SK-N-SH treated with all-trans-retinoic acid at 6 μM for 48 hours (cell line): Measurements from ENCODE around the gene GINS3.

Source experiments
- ATAC-seq: fragments of 200-7000 bp; cut with Tn5 transposase; 3 replicates; pipeline ENCODE4 v1.9.1; 2020; ENCODE audit warnings: mild to moderate bottlenecking, moderate library complexity
- ARNTL ChIP-seq: fragments of 450-650 bp; formaldehyde crosslinking; IDR thresholded peaks from 2 replicates; pipeline ENCODE4 v1.5.0; 2020; ENCODE audit warnings: low read depth, mild to moderate bottlenecking, moderate library complexity, borderline replicate concordance
- BACH2 ChIP-seq: fragments of 250-450 bp; sonication (Bioruptor Pico); IDR thresholded peaks from 2 replicates; pipeline ENCODE4 v1.9.0; 2021; ENCODE audit warnings: mild to moderate bottlenecking, borderline replicate concordance
- CREB5 ChIP-seq: fragments of 250-450 bp; sonication (Bioruptor Pico); IDR thresholded peaks from 2 replicates; pipeline ENCODE4 v1.5.1; 2020; ENCODE audit warnings: low read depth, mild to moderate bottlenecking, moderate library complexity
- CSDC2 ChIP-seq: fragments of 250-450 bp; sonication (Bioruptor Pico); IDR thresholded peaks from 2 replicates; pipeline ENCODE4 v1.5.0; 2020; ENCODE audit warnings: mild to moderate bottlenecking, moderate library complexity
- CSRNP3 ChIP-seq: fragments of 250-450 bp; sonication (Bioruptor Pico); IDR thresholded peaks from 2 replicates; pipeline ENCODE4 v1.5.1; 2021; ENCODE audit warnings: mild to moderate bottlenecking, moderate library complexity
- ESRRG ChIP-seq: fragments of 250-450 bp; sonication (Bioruptor Pico); IDR thresholded peaks from 2 replicates; pipeline ENCODE4 v1.6.1; 2021; ENCODE audit warnings: mild to moderate bottlenecking
- GLIS3 ChIP-seq: fragments of 250-450 bp; sonication (Bioruptor Pico); IDR thresholded peaks from 2 replicates; pipeline ENCODE4 v1.5.0; 2020; ENCODE audit warnings: mild to moderate bottlenecking, moderate library complexity
- ISL1 ChIP-seq: fragments of 250-450 bp; sonication (Bioruptor Pico); IDR thresholded peaks from 2 replicates; pipeline ENCODE4 v2.1.2; 2022; ENCODE audit warnings: mild to moderate bottlenecking, moderate library complexity
- OSR1 ChIP-seq: fragments of 250-450 bp; sonication (Bioruptor Pico); IDR thresholded peaks from 2 replicates; pipeline ENCODE4 v1.8.0; 2022; ENCODE audit warnings: moderate library complexity, mild to moderate bottlenecking, inconsistent platforms
- PATZ1 ChIP-seq: fragments of 250-450 bp; sonication (Bioruptor Pico); IDR thresholded peaks from 2 replicates; pipeline ENCODE4 v1.8.0; 2020; ENCODE audit warnings: mild to moderate bottlenecking, moderate library complexity, borderline replicate concordance
- POU6F1 ChIP-seq: fragments of 250-450 bp; sonication (Bioruptor Pico); IDR thresholded peaks from 2 replicates; pipeline ENCODE4 v1.8.0; 2021; ENCODE audit warnings: low read depth, mild to moderate bottlenecking, moderate library complexity, borderline replicate concordance
- PPARA ChIP-seq: fragments of 250-450 bp; sonication (Bioruptor Pico); IDR thresholded peaks from 2 replicates; pipeline ENCODE4 v1.5.0; 2020; ENCODE audit warnings: mild to moderate bottlenecking, borderline replicate concordance
- RARB ChIP-seq: fragments of 250-450 bp; sonication (Bioruptor Pico); IDR thresholded peaks from 2 replicates; pipeline ENCODE4 v1.8.0; 2021; ENCODE audit warnings: mild to moderate bottlenecking, moderate library complexity
- SNAI2 ChIP-seq: fragments of 250-450 bp; sonication (Bioruptor Pico); IDR thresholded peaks from 2 replicates; pipeline ENCODE4 v1.5.0; 2020; ENCODE audit warnings: mild to moderate bottlenecking, moderate library complexity
- TCF4 ChIP-seq: fragments of 250-450 bp; sonication (Bioruptor Pico); IDR thresholded peaks from 2 replicates; pipeline ENCODE4 v1.8.0; 2021; ENCODE audit warnings: mild to moderate bottlenecking, moderate library complexity, borderline replicate concordance
- TOX ChIP-seq: fragments of 250-450 bp; sonication (Bioruptor Pico); IDR thresholded peaks from 2 replicates; pipeline ENCODE4 v1.8.0; 2021; ENCODE audit warnings: mild to moderate bottlenecking, moderate library complexity, borderline replicate concordance
- ZC3H10 ChIP-seq: fragments of 250-450 bp; sonication (Bioruptor Pico); IDR thresholded peaks from 2 replicates; pipeline ENCODE4 v1.5.1; 2021; ENCODE audit warnings: mild to moderate bottlenecking, moderate library complexity
- ZFP3 ChIP-seq: fragments of 250-450 bp; sonication (Bioruptor Pico); IDR thresholded peaks from 2 replicates; pipeline ENCODE4 v1.5.0; 2020; ENCODE audit warnings: mild to moderate bottlenecking, moderate library complexity
- ZFP30 ChIP-seq: fragments of 450-650 bp; formaldehyde crosslinking; IDR thresholded peaks from 2 replicates; pipeline ENCODE4 v1.5.0; 2022; ENCODE audit warnings: mild to moderate bottlenecking, moderate library complexity
- ZNF565 ChIP-seq: fragments of 450-650 bp; formaldehyde crosslinking; conservative IDR thresholded peaks from 2 replicates; pipeline ENCODE4 v1.5.0; 2020; ENCODE audit warnings: low read depth, mild to moderate bottlenecking, moderate library complexity
- ZNF70 ChIP-seq: fragments of 450-650 bp; formaldehyde crosslinking; IDR thresholded peaks from 2 replicates; pipeline ENCODE4 v1.5.0; 2020; ENCODE audit warnings: mild to moderate bottlenecking, moderate library complexity
- ZNF8 ChIP-seq: fragments of 450-650 bp; formaldehyde crosslinking; IDR thresholded peaks from 2 replicates; pipeline ENCODE4 v1.5.0; 2020; ENCODE audit warnings: mild to moderate bottlenecking, moderate library complexity

The GINS3 gene

GRCh38 chr16:58365623-58366022 is 26.6 kb upstream of the GINS3 start (continued):
- TF ChIP-seq CREB5 (no peak), PPARA (CRISPR knock-in tag) (no peak), ZFP30 (CRISPR knock-in tag) (no peak), ZNF70 (CRISPR knock-in tag) (no peak)

- peak; percentile 94 for ATAC-seq
These were observed 25.8 kb upstream of the GINS3 start for GRCh38 chr16:58366247-58367031.

GRCh38 chr16:58367252-58367651 is 25.0 kb upstream of the GINS3 start:
- ATAC-seq, result no peak
- TF ChIP-seq GLIS3 (CRISPR knock-in tag) (no peak), PATZ1 (CRISPR knock-in tag) (no peak), ESRRG (CRISPR knock-in tag) (no peak), ARNTL (CRISPR knock-in tag) (no peak), ZNF565 (CRISPR knock-in tag) (no peak), TOX (CRISPR knock-in tag) (no peak), ZNF8 (CRISPR knock-in tag) (no peak), POU6F1 (no peak), RARB (CRISPR knock-in tag) (no peak), ZFP3 (CRISPR knock-in tag) (no peak), SNAI2 (no peak), ISL1 (CRISPR knock-in tag) (no peak), BACH2 (CRISPR knock-in tag) (no peak), OSR1 (no peak), CSDC2 (CRISPR knock-in tag) (no peak), TCF4 (CRISPR knock-in tag) (no peak), CSRNP3 (CRISPR knock-in tag) (no peak), CREB5 (no peak)

More at GRCh38 chr16:58366247-58367031, 25.8 kb upstream of the GINS3 start:
- TF ChIP-seq ARNTL (CRISPR knock-in tag) (no peak), POU6F1 (no peak), CREB5 (peak; percentile 67), ZC3H10 (peak; percentile 42; the same call in 1 of the 2 replicates), ISL1 (CRISPR knock-in tag) (peak; percentile 95), ZNF8 (CRISPR knock-in tag) (peak; percentile 65; the same call in 1 of the 2 replicates)
- TF ChIP-seq, all 23 proteins: peak for 4
